K562 (cell line): ENCODE results near the gene RCC2. TPM values are rescaled to one million over a fixed set of nuclear protein-coding genes. Genes with fewer than 3 reads are reported as not detected.

Source experiments
- ATAC-seq: fragments of 200-7000 bp; cut with Tn5 transposase; 3 replicates; pipeline ENCODE4 v1.9.1; 2020; ENCODE audit warnings: moderate library complexity
- BruUV-seq: library from RNA; stranded (reverse); fragments of 400-500 nt; replicated peaks from 2 replicates; lab custom pipeline; 2021; lab: Mats Ljungman, UMichigan
- CTCF ChIA-PET: fragments of 300-600 bp; formaldehyde crosslinking; extraction: SDS; loops from one replicate; lab custom pipeline; 2021; ENCODE audit warnings: low intra/inter-chr PET ratio; lab: Yijun Ruan, JAX
- POLR2A ChIA-PET: fragments of 300-600, 350-650 bp; sonication (Branson Sonifier 250); formaldehyde crosslinking; extraction: SDS; loops from one replicate; lab custom pipeline; 2021; ENCODE audit warnings: antibody characterized with exemption, inconsistent platforms; lab: Yijun Ruan, JAX
- DNase-seq, 4 experiments: peaks; one replicate each; pipeline versions ENCODE4 v3.0.0 to v3.0.0-alpha.2; 2011 to 2018; ENCODE audit warnings: low spot score in 3 of 4, mixed read lengths in 3 of 4; ENCODE audit errors: extremely low read depth in 1 of 4
- FAIRE-seq: peaks from 2 replicates; lab custom pipeline; 2011; peaks lifted over from hg19 to GRCh38; lab: Jason Lieb, UNC
- H2AFZ ChIP-seq: 2 replicates; pipeline ENCODE4 v1.6.0; 2011; ENCODE audit warnings: low read depth, low read length, control low read depth, inconsistent platforms
- H3K27ac ChIP-seq: fragments of 200-600 bp; 3 replicates; pipeline ENCODE4 v1.8.0; 2011; ENCODE audit warnings: low read depth, mild to moderate bottlenecking, control low read depth, inconsistent platforms, low read length, moderate library complexity, mixed read lengths; ENCODE audit errors: extremely low read depth
- H3K27me3 ChIP-seq, 2 experiments: fragments of 300-600 bp in 1 of 2; 2 replicates in 1 of 2; 3 replicates in 1 of 2; pipeline versions ENCODE4 v1.6.0 to v1.8.0; 2011; ENCODE audit warnings: inconsistent platforms in 2 of 2, low read length in 2 of 2, mild to moderate bottlenecking in 1 of 2, mixed read lengths in 1 of 2, moderate library complexity in 1 of 2; ENCODE audit not compliant: control insufficient read depth in 2 of 2, insufficient read depth in 2 of 2
- H3K36me3 ChIP-seq: fragments of 300-600 bp; 3 replicates; pipeline ENCODE4 v1.8.0; 2011; ENCODE audit warnings: mild to moderate bottlenecking, low read length, inconsistent platforms; ENCODE audit not compliant: control insufficient read depth, insufficient read depth
- H3K4me1 ChIP-seq, 2 experiments: fragments of 200-600 bp in 1 of 2; replicated peaks in 1 of 2; 2 replicates in 1 of 2; 3 replicates in 1 of 2; pipeline versions ENCODE4 v1.5.1 to v1.8.0; 2011; ENCODE audit warnings: inconsistent platforms in 2 of 2, low read length in 2 of 2, mild to moderate bottlenecking in 1 of 2, mixed read lengths in 1 of 2, moderate library complexity in 1 of 2; ENCODE audit not compliant: control insufficient read depth in 2 of 2, insufficient read depth in 2 of 2
- H3K4me2 ChIP-seq: 2 replicates; pipeline ENCODE4 v1.6.1; 2011; ENCODE audit warnings: low read length, control low read depth, inconsistent platforms, mixed read lengths; ENCODE audit not compliant: insufficient read depth
- H3K4me3 ChIP-seq: fragments of 200-600 bp; sonication (generic), shearing (Covaris generic); 2 replicates; pipeline ENCODE4 v1.5.1; 2016; ENCODE audit warnings: control low read depth, inconsistent platforms
- H3K79me2 ChIP-seq: fragments of 200-600 bp; 3 replicates; pipeline ENCODE4 v1.8.0; 2011; ENCODE audit warnings: low read length, inconsistent platforms; ENCODE audit not compliant: control insufficient read depth, insufficient read depth
- H3K9ac ChIP-seq, 2 experiments: 2 replicates each; pipeline versions ENCODE4 v1.6.0 to v1.6.1; 2011; ENCODE audit warnings: low read depth in 2 of 2, low read length in 2 of 2, control low read depth in 1 of 2, inconsistent platforms in 1 of 2, mild to moderate bottlenecking in 1 of 2, mixed read lengths in 1 of 2; ENCODE audit not compliant: insufficient read depth in 1 of 2
- H3K9me1 ChIP-seq: one replicate; pipeline ENCODE4 v1.6.0; 2011; ENCODE audit warnings: inconsistent platforms, mild to moderate bottlenecking, low read length, moderate library complexity; ENCODE audit not compliant: control insufficient read depth, insufficient read depth
- H3K9me3 ChIP-seq: replicated peaks from 2 replicates; pipeline ENCODE4 v1.5.1; 2011; ENCODE audit warnings: low read depth, low read length, inconsistent platforms; ENCODE audit not compliant: control insufficient read depth, insufficient read depth
- H4K20me1 ChIP-seq: replicated peaks from 2 replicates; pipeline ENCODE4 v1.6.1; 2011; ENCODE audit warnings: low read length, inconsistent platforms, mixed read lengths; ENCODE audit not compliant: control insufficient read depth, insufficient read depth
- DACH1 ChIP-seq: fragments of 450-650 bp; IDR thresholded peaks from 2 replicates; pipeline ENCODE4 v1.6.1; 2018; ENCODE audit not compliant: partially characterized antibody
- DMBX1 ChIP-seq: fragments of 250-450 bp; sonication (Bioruptor Pico); IDR thresholded peaks from 2 replicates; pipeline ENCODE4 v1.8.0; 2022; ENCODE audit warnings: inconsistent platforms, mild to moderate bottlenecking, moderate library complexity, borderline replicate concordance
- KAT8 ChIP-seq: fragments of 450-650 bp; IDR thresholded peaks from 2 replicates; pipeline ENCODE4 v1.6.1; 2016; ENCODE audit warnings: low read depth, mild to moderate bottlenecking
- KDM1A ChIP-seq, 2 experiments: fragments of 450-650 bp; IDR thresholded peaks; 2 replicates each; pipeline ENCODE4 v1.6.1; 2016; ENCODE audit warnings: mild to moderate bottlenecking in 2 of 2
- KHSRP ChIP-seq: fragments of 450-650 bp; IDR thresholded peaks from 2 replicates; pipeline ENCODE4 v1.6.1; 2017
- MBD2 ChIP-seq: sonication (generic); IDR thresholded peaks from 2 replicates; pipeline ENCODE4 v1.6.1; 2016; ENCODE audit warnings: low read depth, borderline replicate concordance
- SMAD2 ChIP-seq: fragments of 150-350 bp; IDR thresholded peaks from 2 replicates; pipeline ENCODE4 v1.6.1; 2014; ENCODE audit warnings: low read depth, mild to moderate bottlenecking, low read length
- SMARCB1 ChIP-seq: IDR thresholded peaks from 2 replicates; pipeline ENCODE4 v1.6.1; 2011; ENCODE audit warnings: improper control_type of control experiment, low read depth; ENCODE audit not compliant: insufficient read length
- TARDBP ChIP-seq: fragments of 450-650 bp; IDR thresholded peaks from 2 replicates; pipeline ENCODE4 v1.6.1; 2016
- ZFP30 ChIP-seq: fragments of 250-450 bp; sonication (Bioruptor Pico); IDR thresholded peaks from 2 replicates; pipeline ENCODE4 v1.8.0; 2022; ENCODE audit warnings: moderate library complexity, mild to moderate bottlenecking, inconsistent platforms, borderline replicate concordance
- ZNF133 ChIP-seq: fragments of 250-450 bp; sonication (Bioruptor Pico); IDR thresholded peaks from 2 replicates; pipeline ENCODE4 v1.4.0; 2020; ENCODE audit warnings: mild to moderate bottlenecking
- ZNF197 ChIP-seq: fragments of 200-800 bp; sonication (Bioruptor generic); IDR thresholded peaks from 2 replicates; pipeline ENCODE4 v1.6.1; 2016; ENCODE audit warnings: low read depth, missing genetic modification characterization, missing compliant biosample characterization
- ZNF239 ChIP-seq: fragments of 250-450 bp; sonication (Bioruptor Pico); IDR thresholded peaks from 2 replicates; pipeline ENCODE4 v1.4.0; 2020; ENCODE audit warnings: mild to moderate bottlenecking
- ZNF445 ChIP-seq: fragments of 250-450 bp; sonication (Bioruptor Pico); IDR thresholded peaks from 2 replicates; pipeline ENCODE4 v1.4.0; 2020; ENCODE audit warnings: low read depth, mild to moderate bottlenecking, moderate library complexity
- WGBS: fragments of 100-300 bp; shearing (Covaris generic); methylation state at CpG from one replicate; pipeline ENCODE4 v1.1.6; 2016; ENCODE audit warnings: low coverage, mixed read lengths; ENCODE audit not compliant: insufficient coverage; ENCODE audit errors: missing lambda C conversion rate; 5-methylcytosine and 5-hydroxymethylcytosine counted together
- in situ Hi-C: fragments of 300-500 bp; cut with MboI; formaldehyde crosslinking; loops from 4 replicates; pipeline ENCODE4 v1.15.0; 2018; ENCODE audit warnings: inconsistent platforms, mixed read lengths
- intact Hi-C: fragments of 100-400 bp; cut with micrococcal nuclease; formaldehyde crosslinking; loops from 2 replicates; pipeline ENCODE4 v1.14.2; 2022
- polyA plus RNA-seq, 8 experiments: library from polyadenylated mRNA; depleted of rRNA in 4 of 8; stranded (reverse) in 5 of 8; unstranded in 3 of 8; fragments of >200 nt; fragmentation: Nextera tagmentation in 2 of 8; fragmentation: Illumina TruSeq in 1 of 8; extraction: Ambion mirVana in 2 of 8; extraction: Trizol in 1 of 8; gene quantifications; 2 replicates each; pipeline versions ENCODE4 v1.2.1 to v1.2.3, GENCODE V29; 2011 to 2014; ENCODE audit warnings: inconsistent platforms in 1 of 8, missing spikeins in 1 of 8
- total RNA-seq, 7 experiments: library from RNA; depleted of rRNA in 6 of 7; stranded (reverse); fragments of >200 nt in 6 of 7; fragmentation: Illumina TruSeq in 2 of 7; extraction: Trizol in 2 of 7; gene quantifications; 2 replicates each; pipeline versions ENCODE4 v1.2.1 to v1.2.3, GENCODE V29; 2011 to 2021; ENCODE audit warnings: low replicate concordance in 1 of 7
- TF ChIP-seq, protein P1 (sequence below), 2 experiments: fragments of 450-650 bp in 1 of 2; sonication (generic) in 1 of 2; formaldehyde crosslinking in 1 of 2; IDR thresholded peaks in 1 of 2; conservative IDR thresholded peaks in 1 of 2; 2 replicates each; pipeline versions ENCODE4 v1.6.1 to v1.8.1; 2016 to 2023; ENCODE audit warnings: mild to moderate bottlenecking in 2 of 2, moderate library complexity in 2 of 2, inconsistent platforms in 1 of 2, missing genetic modification reagents in 1 of 2
- TF ChIP-seq, protein P2 (sequence below): fragments of 250-450 bp; sonication (Bioruptor Pico); IDR thresholded peaks from 2 replicates; pipeline ENCODE4 v1.4.0; 2020; ENCODE audit warnings: borderline replicate concordance
- TF ChIP-seq, protein P3 (sequence below): fragments of 250-450 bp; sonication (Bioruptor Pico); IDR thresholded peaks from 2 replicates; pipeline ENCODE4 v1.4.0; 2020; ENCODE audit warnings: mild to moderate bottlenecking, moderate library complexity, borderline replicate concordance
- TF ChIP-seq, protein P4 (sequence below): fragments of 250-450 bp; sonication (Bioruptor Pico); IDR thresholded peaks from 2 replicates; pipeline ENCODE4 v1.8.0; 2021; ENCODE audit warnings: borderline replicate concordance, mild to moderate bottlenecking, moderate library complexity; ENCODE audit not compliant: poor library complexity, severe bottlenecking

The RCC2 gene
- total and polyA plus RNA-seq, 9 of the 15 experiments (the other 6 are each of a cell fraction or from before 2014, with no cell fraction given), result 31.8 to 292 (median 116) TPM

DNA sequence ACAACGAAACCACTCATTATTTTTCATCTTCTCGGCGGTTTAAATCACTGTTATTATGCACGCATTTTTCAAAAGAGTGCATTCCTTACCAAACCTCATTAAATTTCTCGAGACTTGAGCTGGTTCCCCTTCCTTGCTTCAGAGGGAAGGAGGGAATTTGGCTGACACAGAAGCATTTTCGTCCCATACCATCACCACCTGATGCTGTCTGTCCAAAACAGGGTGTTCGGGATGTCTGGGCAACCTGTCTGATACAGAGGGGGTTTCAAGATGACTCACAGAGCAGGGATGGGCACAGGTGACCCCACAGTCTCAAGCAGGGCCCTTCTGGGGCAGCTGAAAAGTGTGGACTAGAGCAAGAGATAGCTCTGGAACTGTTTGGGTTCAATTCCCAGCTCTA lies 12.3 kb upstream of the RCC2 start:
- Histone ChIP-seq H4K20me1 (no peaks in the 10 kb centered on the region), H3K79me2 (no peaks in the 10 kb centered on the region), H3K4me2 (no peak overlapping the region), H2AFZ (peak overlapping the region; percentile 29; the same call in 1 of the 2 replicates), H3K27me3 (peaks cover 0 to 2% of the 10 kb centered on the region in 2 experiments; a peak in 1 of 5 replicates), H3K9me3 (no peaks in the 10 kb centered on the region), H3K4me3 (no peak overlapping the region), H3K9ac (no peak overlapping the region), H3K27ac (no peak overlapping the region), H3K36me3 (no peaks in the 10 kb centered on the region)
- intact Hi-C loops, result no loop called here
- no peak for DNase-seq
- ATAC-seq, result peak; percentile 16
- no TSS peak for BruUV-seq
- CTCF ChIA-PET, result interaction anchor here (1.1 kb wide), 1 partner anchor 32 kb away, joined by 6 read pairs; no protein-coding TSS in a partner anchor
- in situ Hi-C loops, result no loop called here
- WGBS, result 25% methylated on average over 7 of the region's 7 CpGs
- TF ChIP-seq, protein P1, sequence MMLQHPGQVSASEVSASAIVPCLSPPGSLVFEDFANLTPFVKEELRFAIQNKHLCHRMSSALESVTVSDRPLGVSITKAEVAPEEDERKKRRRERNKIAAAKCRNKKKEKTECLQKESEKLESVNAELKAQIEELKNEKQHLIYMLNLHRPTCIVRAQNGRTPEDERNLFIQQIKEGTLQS (IDR thresholded peaks at IDR 0.05), result no peak
- TF ChIP-seq, protein P1 (CRISPR knock-in tag; conservative IDR thresholded peaks at IDR 0.05), result no peak
- TF ChIP-seq KDM1A (IDR thresholded peaks at IDR 0.05), result no peak
- no peak for TF ChIP-seq ZNF197 (CRISPR knock-in tag)
- TF ChIP-seq, protein P2, sequence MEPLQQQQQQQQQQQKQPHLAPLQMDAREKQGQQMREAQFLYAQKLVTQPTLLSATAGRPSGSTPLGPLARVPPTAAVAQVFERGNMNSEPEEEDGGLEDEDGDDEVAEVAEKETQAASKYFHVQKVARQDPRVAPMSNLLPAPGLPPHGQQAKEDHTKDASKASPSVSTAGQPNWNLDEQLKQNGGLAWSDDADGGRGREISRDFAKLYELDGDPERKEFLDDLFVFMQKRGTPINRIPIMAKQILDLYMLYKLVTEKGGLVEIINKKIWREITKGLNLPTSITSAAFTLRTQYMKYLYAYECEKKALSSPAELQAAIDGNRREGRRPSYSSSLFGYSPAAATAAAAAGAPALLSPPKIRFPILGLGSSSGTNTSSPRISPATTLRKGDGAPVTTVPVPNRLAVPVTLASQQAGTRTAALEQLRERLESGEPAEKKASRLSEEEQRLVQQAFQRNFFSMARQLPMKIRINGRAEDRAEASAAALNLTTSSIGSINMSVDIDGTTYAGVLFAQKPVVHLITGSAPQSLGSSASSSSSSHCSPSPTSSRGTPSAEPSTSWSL (CRISPR knock-in tag), result no peak
- no peak for TF ChIP-seq ZFP30 (CRISPR knock-in tag)
- TF ChIP-seq KHSRP, result no peak
- TF ChIP-seq MBD2, result no peak
- TF ChIP-seq, protein P3, sequence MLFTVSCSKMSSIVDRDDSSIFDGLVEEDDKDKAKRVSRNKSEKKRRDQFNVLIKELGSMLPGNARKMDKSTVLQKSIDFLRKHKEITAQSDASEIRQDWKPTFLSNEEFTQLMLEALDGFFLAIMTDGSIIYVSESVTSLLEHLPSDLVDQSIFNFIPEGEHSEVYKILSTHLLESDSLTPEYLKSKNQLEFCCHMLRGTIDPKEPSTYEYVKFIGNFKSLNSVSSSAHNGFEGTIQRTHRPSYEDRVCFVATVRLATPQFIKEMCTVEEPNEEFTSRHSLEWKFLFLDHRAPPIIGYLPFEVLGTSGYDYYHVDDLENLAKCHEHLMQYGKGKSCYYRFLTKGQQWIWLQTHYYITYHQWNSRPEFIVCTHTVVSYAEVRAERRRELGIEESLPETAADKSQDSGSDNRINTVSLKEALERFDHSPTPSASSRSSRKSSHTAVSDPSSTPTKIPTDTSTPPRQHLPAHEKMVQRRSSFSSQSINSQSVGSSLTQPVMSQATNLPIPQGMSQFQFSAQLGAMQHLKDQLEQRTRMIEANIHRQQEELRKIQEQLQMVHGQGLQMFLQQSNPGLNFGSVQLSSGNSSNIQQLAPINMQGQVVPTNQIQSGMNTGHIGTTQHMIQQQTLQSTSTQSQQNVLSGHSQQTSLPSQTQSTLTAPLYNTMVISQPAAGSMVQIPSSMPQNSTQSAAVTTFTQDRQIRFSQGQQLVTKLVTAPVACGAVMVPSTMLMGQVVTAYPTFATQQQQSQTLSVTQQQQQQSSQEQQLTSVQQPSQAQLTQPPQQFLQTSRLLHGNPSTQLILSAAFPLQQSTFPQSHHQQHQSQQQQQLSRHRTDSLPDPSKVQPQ (CRISPR knock-in tag), result no peak
- no peak for TF ChIP-seq ZNF445
- no peak for TF ChIP-seq ZNF239 (CRISPR knock-in tag)
- TF ChIP-seq DMBX1 (CRISPR knock-in tag), result no peak
- no peak for TF ChIP-seq SMARCB1
- no peak for TF ChIP-seq DACH1
- TF ChIP-seq KAT8, result no peak
- TF ChIP-seq, protein P4, sequence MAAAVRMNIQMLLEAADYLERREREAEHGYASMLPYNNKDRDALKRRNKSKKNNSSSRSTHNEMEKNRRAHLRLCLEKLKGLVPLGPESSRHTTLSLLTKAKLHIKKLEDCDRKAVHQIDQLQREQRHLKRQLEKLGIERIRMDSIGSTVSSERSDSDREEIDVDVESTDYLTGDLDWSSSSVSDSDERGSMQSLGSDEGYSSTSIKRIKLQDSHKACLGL, result no peak
- no peak for TF ChIP-seq ZNF133 (CRISPR knock-in tag)
- TF ChIP-seq SMAD2, result no peak
- no peak for TF ChIP-seq TARDBP
- TF ChIP-seq, all 486 proteins: peak for 0
- H3K4me1 ChIP-seq, result no peaks in the 10 kb centered on the region; a peak in 1 of 5 replicates
- no peak for FAIRE-seq
- H3K9me1 ChIP-seq, result no peaks in the 10 kb centered on the region
- POLR2A ChIA-PET, result interaction anchor here (0.6 to 1.9 kb wide), 6 partner anchors 8 to 1613 kb away, joined by 3 to 14 read pairs (median 4); no protein-coding TSS in a partner anchor
